ENCODE data around the gene STK40. TPM values are rescaled to one million over a fixed set of nuclear protein-coding genes. Genes with fewer than 3 reads are reported as not detected.

STK40 gene
- total RNA-seq, 6 donors from 2014 or later: 26.2 to 100 (median 69.1) TPM

- TF ChIP-seq EP300 (IDR thresholded peaks at IDR 0.05): no peak
- no peak for TF ChIP-seq POLR2A (IDR thresholded peaks at IDR 0.05)
- TF ChIP-seq CTCF (IDR thresholded peaks at IDR 0.05): no peak
- TF ChIP-seq POLR2AphosphoS5 (IDR thresholded peaks at IDR 0.05): no peak
- no peak overlapping the region for H3K27ac ChIP-seq
- DNase-seq: no peak
- no peaks in the 10 kb centered on the region for H3K9me3 ChIP-seq
- H3K27me3 ChIP-seq: no peaks in the 10 kb centered on the region
- H3K4me3 ChIP-seq: no peak overlapping the region
- H3K4me1 ChIP-seq: peaks cover 4 to 8% (median 6%) of the 10 kb centered on the region in 4 donors
- 90 to 95% methylated on average over 15 of the region's 15 CpGs for WGBS, 2 donors
- ATAC-seq (ENCODE audit: low FRiP score in 2 of 2): no peak
- H3K36me3 ChIP-seq: peaks cover 0 to 7% (median 3%) of the 10 kb centered on the region in 4 donors
Observed at GRCh38 chr1:36415661-36416326, 30.1 kb upstream of the STK40 start.

GRCh38 chr1:36414384-36414783 is 28.7 kb upstream of the STK40 start:
- Histone ChIP-seq H3K27me3 (no peaks in the 10 kb centered on the region), H3K4me1 (peaks cover 0 to 3% (median 0%) of the 10 kb centered on the region in 4 donors), H3K9me3 (no peaks in the 10 kb centered on the region), H3K27ac (no peak overlapping the region), H3K4me3 (no peak overlapping the region), H3K36me3 (peaks cover 0 to 7% (median 3%) of the 10 kb centered on the region in 4 donors)
- ATAC-seq (ENCODE audit: low FRiP score in 2 of 2): no peak
- no peak for DNase-seq
- WGBS, 2 donors: 88 to 91% methylated on average over 4 of the region's 4 CpGs
- TF ChIP-seq POLR2AphosphoS5 (IDR thresholded peaks at IDR 0.05): no peak
- TF ChIP-seq CTCF (IDR thresholded peaks at IDR 0.05): no peak
- no peak for TF ChIP-seq POLR2A (IDR thresholded peaks at IDR 0.05)
- TF ChIP-seq EP300 (IDR thresholded peaks at IDR 0.05): no peak

GRCh38 chr1:36411674-36412648 is 26.2 kb upstream of the STK40 start:
- Histone ChIP-seq H3K9me3 (no peaks in the 10 kb centered on the region), H3K4me3 (no peak overlapping the region), H3K36me3 (no peaks in the 10 kb centered on the region), H3K27me3 (no peaks in the 10 kb centered on the region), H3K4me1 (no peaks in the 10 kb centered on the region), H3K27ac (no peak overlapping the region)
- 57 to 64% methylated on average over 11 of the region's 11 CpGs for WGBS, 2 donors
- ATAC-seq (ENCODE audit: low FRiP score in 2 of 2): no peak
- DNase-seq: no peak
- TF ChIP-seq POLR2A (IDR thresholded peaks at IDR 0.05) (no peak), POLR2AphosphoS5 (IDR thresholded peaks at IDR 0.05) (no peak), CTCF (IDR thresholded peaks at IDR 0.05) (no peak), EP300 (IDR thresholded peaks at IDR 0.05) (no peak)

GRCh38 chr1:36408479-36408878 is 22.8 kb upstream of the STK40 start:
- Histone ChIP-seq H3K4me3 (no peak overlapping the region), H3K36me3 (no peaks in the 10 kb centered on the region), H3K27ac (no peak overlapping the region), H3K9me3 (no peaks in the 10 kb centered on the region), H3K4me1 (no peaks in the 10 kb centered on the region), H3K27me3 (no peaks in the 10 kb centered on the region)
- ATAC-seq (ENCODE audit: low FRiP score in 2 of 2): no peak
- no peak for DNase-seq
- TF ChIP-seq CTCF (IDR thresholded peaks at IDR 0.05): no peak
- no peak for TF ChIP-seq EP300 (IDR thresholded peaks at IDR 0.05)
- TF ChIP-seq POLR2A (IDR thresholded peaks at IDR 0.05): no peak
- TF ChIP-seq POLR2AphosphoS5 (IDR thresholded peaks at IDR 0.05): no peak
- WGBS, 2 donors: 85 to 92% methylated on average over 2 of the region's 2 CpGs

Measured in upper lobe of left lung (tissue), 6 donors.